IMR-90 (cell line): Measurements from ENCODE around the gene PHF19. TPM values are rescaled to one million over a fixed set of nuclear protein-coding genes. Genes with fewer than 3 reads are reported as not detected.

Experiments
- ATAC-seq: fragments of 200-7000 bp; cut with Tn5 transposase; 2 replicates; pipeline ENCODE4 v1.9.1; 2020; ENCODE audit warnings: low read depth, mild to moderate bottlenecking, moderate library complexity
- BruUV-seq: library from RNA; stranded (reverse); fragments of 400-500 nt; replicated peaks from 2 replicates; lab custom pipeline; 2021; lab: Mats Ljungman, UMichigan
- CTCF ChIA-PET: fragments of 300-600 bp; formaldehyde crosslinking; extraction: SDS; loops from one replicate; lab custom pipeline; 2021; ENCODE audit warnings: antibody characterized with exemption; lab: Yijun Ruan, JAX
- POLR2A ChIA-PET: fragments of 300-600 bp; sonication (Branson Sonifier 250); formaldehyde crosslinking; loops from one replicate; lab custom pipeline; 2022; ENCODE audit warnings: antibody characterized with exemption; ENCODE audit not compliant: unreplicated experiment; lab: Charles Lee
- DNase-seq: peaks from one replicate; pipeline ENCODE4 v3.0.0; 2013
- H2AFZ ChIP-seq: replicated peaks from 2 replicates; pipeline ENCODE3; 2013; ENCODE audit warnings: low read length, mild to moderate bottlenecking; ENCODE audit not compliant: poor library complexity
- H2AK5ac ChIP-seq: 2 replicates; pipeline ENCODE4 v1.6.1; 2013; ENCODE audit warnings: low read depth, low read length, inconsistent platforms
- H2AK9ac ChIP-seq: replicated peaks from 2 replicates; pipeline ENCODE3; 2013; ENCODE audit warnings: mild to moderate bottlenecking, low read depth, low read length, moderate library complexity; ENCODE audit not compliant: poor library complexity
- H2BK120ac ChIP-seq: 2 replicates; pipeline ENCODE4 v1.6.1; 2013; ENCODE audit warnings: low read depth, low read length, inconsistent platforms
- H2BK15ac ChIP-seq: 3 replicates; pipeline ENCODE4 v1.6.1; 2013; ENCODE audit warnings: low read depth, low read length, inconsistent platforms
- H2BK20ac ChIP-seq: 2 replicates; pipeline ENCODE4 v1.6.1; 2013; ENCODE audit warnings: low read depth, mild to moderate bottlenecking, inconsistent platforms, low read length, moderate library complexity
- H2BK5ac ChIP-seq: 2 replicates; pipeline ENCODE4 v1.6.1; 2013; ENCODE audit warnings: mild to moderate bottlenecking, low read depth, low read length, inconsistent platforms; ENCODE audit not compliant: poor library complexity, severe bottlenecking
- H3K14ac ChIP-seq: replicated peaks from 2 replicates; pipeline ENCODE4 v1.6.1; 2013; ENCODE audit warnings: low read depth, low read length, inconsistent platforms
- H3K18ac ChIP-seq: 2 replicates; pipeline ENCODE4 v1.6.1; 2013; ENCODE audit warnings: low read depth, low read length, control low read depth
- H3K23ac ChIP-seq: 2 replicates; pipeline ENCODE4 v1.6.1; 2013; ENCODE audit warnings: low read depth, low read length, inconsistent platforms
- H3K27ac ChIP-seq: 2 replicates; pipeline ENCODE4 v1.5.1; 2013; ENCODE audit warnings: mild to moderate bottlenecking, control low read depth, low read length; ENCODE audit not compliant: insufficient read depth
- H3K27me3 ChIP-seq: 2 replicates; pipeline ENCODE4 v1.6.1; 2013; ENCODE audit warnings: low read length; ENCODE audit not compliant: control insufficient read depth, insufficient read depth
- H3K36me3 ChIP-seq: 2 replicates; pipeline ENCODE4 v1.6.1; 2013; ENCODE audit warnings: low read length, mixed read lengths; ENCODE audit not compliant: control insufficient read depth, insufficient read depth
- H3K4ac ChIP-seq: 2 replicates; pipeline ENCODE4 v1.6.1; 2013; ENCODE audit warnings: low read depth, low read length, inconsistent platforms
- H3K4me1 ChIP-seq: 2 replicates; pipeline ENCODE4 v1.6.1; 2013; ENCODE audit warnings: low read length, mixed read lengths; ENCODE audit not compliant: control insufficient read depth, insufficient read depth
- H3K4me2 ChIP-seq: 2 replicates; pipeline ENCODE4 v1.6.1; 2013; ENCODE audit warnings: low read depth, mild to moderate bottlenecking, control low read depth, low read length, moderate library complexity
- H3K4me3 ChIP-seq: 2 replicates; pipeline ENCODE4 v1.5.1; 2013; ENCODE audit warnings: low read depth, mild to moderate bottlenecking, control low read depth, low read length, moderate library complexity; ENCODE audit not compliant: insufficient read depth
- H3K56ac ChIP-seq: 2 replicates; pipeline ENCODE4 v1.6.1; 2013; ENCODE audit warnings: low read length, inconsistent platforms; ENCODE audit not compliant: insufficient read depth; ENCODE audit errors: extremely low read depth
- H3K79me1 ChIP-seq, 2 experiments: 2 replicates each; pipeline ENCODE4 v1.6.1; 2013; ENCODE audit warnings: low read length in 2 of 2, inconsistent platforms in 1 of 2, low read depth in 1 of 2
- H3K9ac ChIP-seq: 2 replicates; pipeline ENCODE4 v1.6.1; 2013; ENCODE audit warnings: low read depth, low read length, control low read depth
- H3K9me1 ChIP-seq: 2 replicates; pipeline ENCODE4 v1.6.1; 2013; ENCODE audit warnings: low read length, inconsistent platforms; ENCODE audit not compliant: insufficient read depth
- H3K9me3 ChIP-seq: 2 replicates; pipeline ENCODE4 v1.6.1; 2013; ENCODE audit warnings: low read length; ENCODE audit not compliant: control insufficient read depth, insufficient read depth
- H4K20me1 ChIP-seq: 2 replicates; pipeline ENCODE4 v1.6.1; 2013; ENCODE audit warnings: low read length, inconsistent platforms; ENCODE audit not compliant: insufficient read depth
- H4K5ac ChIP-seq: 2 replicates; pipeline ENCODE4 v1.6.1; 2013; ENCODE audit warnings: mild to moderate bottlenecking, low read depth, low read length, control low read depth
- H4K8ac ChIP-seq, 2 experiments: 2 replicates each; pipeline ENCODE4 v1.6.1; 2013; ENCODE audit warnings: low read depth in 2 of 2, low read length in 2 of 2, control low read depth in 1 of 2, inconsistent platforms in 1 of 2
- H4K91ac ChIP-seq: 2 replicates; pipeline ENCODE4 v1.6.1; 2013; ENCODE audit warnings: low read depth, low read length, inconsistent platforms; ENCODE audit not compliant: insufficient read depth
- FOS ChIP-seq: fragments of 150-350 bp; IDR thresholded peaks from 2 replicates; pipeline ENCODE4 v1.6.1; 2016; ENCODE audit warnings: low read depth, low read length
- POLR2A ChIP-seq: IDR thresholded peaks from 2 replicates; pipeline ENCODE4 v1.6.1; 2012; ENCODE audit warnings: mild to moderate bottlenecking, low read depth, low read length
- RCOR1 ChIP-seq: IDR thresholded peaks from 2 replicates; pipeline ENCODE4 v1.6.1; 2012; ENCODE audit warnings: mild to moderate bottlenecking, low read length, improper control_type of control experiment; ENCODE audit not compliant: insufficient replicate concordance
- SMC3 ChIP-seq: fragments of 150-350 bp; IDR thresholded peaks from 2 replicates; pipeline ENCODE4 v1.6.1; 2016; ENCODE audit warnings: low read depth, mild to moderate bottlenecking, antibody characterized with exemption, low read length, moderate library complexity
- WGBS, 2 experiments: methylation state at CpG; one replicate each; pipeline versions ENCODE4 v1.1.5 to v1.1.7; 2013; ENCODE audit warnings: missing lambda C conversion rate in 2 of 2; ENCODE audit not compliant: insufficient read length in 1 of 2; ENCODE audit errors: extremely low coverage in 2 of 2; 5-methylcytosine and 5-hydroxymethylcytosine counted together
- dilution Hi-C: fragments of 300-500 bp; cut with HindIII; formaldehyde crosslinking; loops from one replicate; pipeline ENCODE4 v1.14.3; 2018; ENCODE audit warnings: low sequenced_read_pairs; ENCODE audit not compliant: unreplicated experiment
- in situ Hi-C: fragments of 300-500 bp; cut with MboI; formaldehyde crosslinking; loops from 3 replicates; pipeline ENCODE4 v1.14.3; 2019; ENCODE audit warnings: low sequenced_read_pairs, inconsistent platforms, mixed read lengths
- intact Hi-C: fragments of 100-400 bp; cut with micrococcal nuclease; formaldehyde crosslinking; loops from 2 replicates; pipeline ENCODE4 v1.10.0; 2022
- polyA plus RNA-seq, 3 experiments: library from polyadenylated mRNA; depleted of rRNA; stranded (reverse); fragments of >200 nt; gene quantifications; 2 replicates each; pipeline ENCODE4 v1.2.3, GENCODE V29; 2012; ENCODE audit warnings: low replicate concordance in 1 of 3
- total RNA-seq: library from RNA; depleted of rRNA; stranded (reverse); fragments of >200 nt; gene quantifications from 2 replicates; pipeline ENCODE4 v1.2.3, GENCODE V29; 2012

The PHF19 gene
- total and polyA plus RNA-seq, 2 of the 4 experiments (the other 2 are of a cell fraction), result 37.6 to 55.6 TPM

DNA sequence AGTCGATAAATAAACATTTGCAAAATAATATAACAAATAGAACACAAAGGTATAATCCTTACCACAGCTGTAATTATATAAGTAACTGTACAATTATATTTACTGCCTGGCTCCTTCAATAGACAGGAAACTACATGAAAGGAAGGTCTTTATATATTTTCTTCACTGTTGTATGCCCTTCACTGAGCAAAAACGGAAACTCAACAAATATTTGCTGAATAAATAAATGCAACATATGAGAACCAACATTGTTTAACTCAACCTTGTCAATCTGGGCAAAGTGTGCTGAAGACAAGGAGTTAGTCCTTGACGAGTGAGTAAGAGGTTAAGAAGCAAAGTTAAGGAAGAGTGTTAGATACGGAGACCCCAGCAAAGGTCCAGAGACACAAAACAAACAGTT is 56.9 kb downstream of the PHF19 start:
- H4K20me1 ChIP-seq, result no peaks in the 10 kb centered on the region
- H3K9me1 ChIP-seq, result no peaks in the 10 kb centered on the region
- no peak overlapping the region for H2AK5ac ChIP-seq
- no TSS peak for BruUV-seq
- H3K4me3 ChIP-seq, result no peak overlapping the region
- H2BK15ac ChIP-seq, result no peak overlapping the region
- no peak for TF ChIP-seq POLR2A
- no peak for TF ChIP-seq SMC3
- TF ChIP-seq RCOR1, result no peak
- no peak for TF ChIP-seq FOS
- dilution Hi-C loops, result no loop called here
- no peak overlapping the region for H2BK120ac ChIP-seq
- CTCF ChIA-PET, result no interaction called here
- no peak overlapping the region for H3K14ac ChIP-seq
- no peak overlapping the region for H4K5ac ChIP-seq
- no peaks in the 10 kb centered on the region for H3K79me1 ChIP-seq
- H3K9me3 ChIP-seq, result no peaks in the 10 kb centered on the region
- no peak overlapping the region for H3K18ac ChIP-seq
- H3K9ac ChIP-seq, result no peak overlapping the region
- no peaks in the 10 kb centered on the region for H3K4me1 ChIP-seq
- no peaks in the 10 kb centered on the region for H3K27me3 ChIP-seq
- H3K27ac ChIP-seq, result no peak overlapping the region
- intact Hi-C loops, result no loop called here
- H2AFZ ChIP-seq, result no peak overlapping the region
- ATAC-seq (no peak), DNase-seq (no peak)
- H4K91ac ChIP-seq, result no peak overlapping the region
- in situ Hi-C loops, result no loop called here
- peaks cover 33% of the 10 kb centered on the region for H3K36me3 ChIP-seq
- no peak overlapping the region for H3K4me2 ChIP-seq
- H2BK5ac ChIP-seq, result no peak overlapping the region
- H3K23ac ChIP-seq, result no peak overlapping the region
- H2AK9ac ChIP-seq, result no peak overlapping the region
- no CpG with 5 or more reads among the region's 4 CpGs for WGBS, 2 experiments
- no peak overlapping the region for H3K56ac ChIP-seq
- H2BK20ac ChIP-seq, result no peak overlapping the region
- no peak overlapping the region for H3K4ac ChIP-seq
- POLR2A ChIA-PET, result no interaction called here
- H4K8ac ChIP-seq, result no peak overlapping the region
